Uterus (tissue), 2 donors: ENCODE measurements around the gene SPR.

Experiments used
- POLR2A ChIP-seq, 2 donors: fragments of 450-650 bp; IDR thresholded peaks; one replicate each; pipeline ENCODE4 v1.6.1; 2016; ENCODE audit warnings: antibody characterized with exemption in 2 of 2, mild to moderate bottlenecking in 1 of 2, moderate library complexity in 1 of 2
- TF ChIP-seq, protein P1 (sequence below), 4 experiments: fragments of 200-600 bp in 2 of 4; fragments of 450-650 bp in 2 of 4; sonication (generic) in 2 of 4; IDR thresholded peaks; one replicate each; pipeline ENCODE4 v1.5.1; 2016 to 2019; ENCODE audit warnings: antibody characterized with exemption in 4 of 4, mild to moderate bottlenecking in 2 of 4, moderate library complexity in 1 of 4

DNA sequence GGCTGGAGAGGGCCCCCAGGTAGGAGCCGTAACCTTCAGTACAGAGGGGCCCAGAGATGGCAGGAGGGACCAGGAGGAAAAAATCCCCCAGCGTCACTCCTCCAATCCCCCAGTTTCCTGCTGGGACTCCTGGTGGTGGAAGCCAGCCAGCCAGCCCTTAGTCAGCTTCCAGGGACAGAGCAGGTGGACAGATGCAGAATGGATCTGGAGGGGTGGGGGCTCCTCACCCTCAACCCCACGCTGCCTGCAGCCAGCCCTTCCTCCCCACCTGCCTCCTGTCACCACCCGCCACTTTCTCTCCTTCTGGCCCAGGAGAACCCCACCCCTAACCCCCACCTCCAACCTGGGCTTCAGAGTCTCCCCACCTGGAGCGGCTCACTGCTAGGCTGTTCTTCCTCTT is 51.2 kb downstream of the SPR start:
- TF ChIP-seq, protein P1, sequence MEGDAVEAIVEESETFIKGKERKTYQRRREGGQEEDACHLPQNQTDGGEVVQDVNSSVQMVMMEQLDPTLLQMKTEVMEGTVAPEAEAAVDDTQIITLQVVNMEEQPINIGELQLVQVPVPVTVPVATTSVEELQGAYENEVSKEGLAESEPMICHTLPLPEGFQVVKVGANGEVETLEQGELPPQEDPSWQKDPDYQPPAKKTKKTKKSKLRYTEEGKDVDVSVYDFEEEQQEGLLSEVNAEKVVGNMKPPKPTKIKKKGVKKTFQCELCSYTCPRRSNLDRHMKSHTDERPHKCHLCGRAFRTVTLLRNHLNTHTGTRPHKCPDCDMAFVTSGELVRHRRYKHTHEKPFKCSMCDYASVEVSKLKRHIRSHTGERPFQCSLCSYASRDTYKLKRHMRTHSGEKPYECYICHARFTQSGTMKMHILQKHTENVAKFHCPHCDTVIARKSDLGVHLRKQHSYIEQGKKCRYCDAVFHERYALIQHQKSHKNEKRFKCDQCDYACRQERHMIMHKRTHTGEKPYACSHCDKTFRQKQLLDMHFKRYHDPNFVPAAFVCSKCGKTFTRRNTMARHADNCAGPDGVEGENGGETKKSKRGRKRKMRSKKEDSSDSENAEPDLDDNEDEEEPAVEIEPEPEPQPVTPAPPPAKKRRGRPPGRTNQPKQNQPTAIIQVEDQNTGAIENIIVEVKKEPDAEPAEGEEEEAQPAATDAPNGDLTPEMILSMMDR (IDR thresholded peaks at IDR 0.05), result no peak
- no peak for TF ChIP-seq POLR2A (IDR thresholded peaks at IDR 0.05)
